ENCODE data around the gene HTATSF1.

Gene HTATSF1, protein sequence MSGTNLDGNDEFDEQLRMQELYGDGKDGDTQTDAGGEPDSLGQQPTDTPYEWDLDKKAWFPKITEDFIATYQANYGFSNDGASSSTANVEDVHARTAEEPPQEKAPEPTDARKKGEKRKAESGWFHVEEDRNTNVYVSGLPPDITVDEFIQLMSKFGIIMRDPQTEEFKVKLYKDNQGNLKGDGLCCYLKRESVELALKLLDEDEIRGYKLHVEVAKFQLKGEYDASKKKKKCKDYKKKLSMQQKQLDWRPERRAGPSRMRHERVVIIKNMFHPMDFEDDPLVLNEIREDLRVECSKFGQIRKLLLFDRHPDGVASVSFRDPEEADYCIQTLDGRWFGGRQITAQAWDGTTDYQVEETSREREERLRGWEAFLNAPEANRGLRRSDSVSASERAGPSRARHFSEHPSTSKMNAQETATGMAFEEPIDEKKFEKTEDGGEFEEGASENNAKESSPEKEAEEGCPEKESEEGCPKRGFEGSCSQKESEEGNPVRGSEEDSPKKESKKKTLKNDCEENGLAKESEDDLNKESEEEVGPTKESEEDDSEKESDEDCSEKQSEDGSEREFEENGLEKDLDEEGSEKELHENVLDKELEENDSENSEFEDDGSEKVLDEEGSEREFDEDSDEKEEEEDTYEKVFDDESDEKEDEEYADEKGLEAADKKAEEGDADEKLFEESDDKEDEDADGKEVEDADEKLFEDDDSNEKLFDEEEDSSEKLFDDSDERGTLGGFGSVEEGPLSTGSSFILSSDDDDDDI

DNA sequence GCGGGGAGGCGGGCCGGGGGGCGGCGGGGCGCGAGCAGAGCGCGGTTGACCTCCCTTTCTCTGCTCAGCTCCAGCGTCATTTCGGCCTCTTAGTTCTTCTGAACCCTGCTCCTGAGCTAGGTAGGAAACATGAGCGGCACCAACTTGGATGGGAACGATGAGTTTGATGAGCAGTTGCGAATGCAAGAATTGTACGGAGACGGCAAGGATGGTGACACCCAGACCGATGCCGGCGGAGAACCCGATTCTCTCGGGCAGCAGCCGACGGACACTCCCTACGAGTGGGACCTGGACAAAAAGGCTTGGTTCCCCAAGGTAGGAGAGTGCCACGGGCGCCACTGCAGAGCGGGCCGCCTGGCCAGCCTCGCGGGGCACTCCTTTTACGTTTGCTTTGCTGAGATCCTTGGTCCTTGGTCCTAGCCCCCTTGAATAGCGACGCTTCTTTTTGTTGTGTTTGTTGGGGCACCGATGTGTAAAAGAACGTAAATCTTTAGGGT, at the start of gene HTATSF1:
HTATSF1 (plus strand) TSS at position 37 of the 497 bp plus-strand sequence; CDS start at position 130, 93 bp downstream.
- DNase-seq (ENCODE audit: low spot score) = no peak
- TF ChIP-seq, protein P1, sequence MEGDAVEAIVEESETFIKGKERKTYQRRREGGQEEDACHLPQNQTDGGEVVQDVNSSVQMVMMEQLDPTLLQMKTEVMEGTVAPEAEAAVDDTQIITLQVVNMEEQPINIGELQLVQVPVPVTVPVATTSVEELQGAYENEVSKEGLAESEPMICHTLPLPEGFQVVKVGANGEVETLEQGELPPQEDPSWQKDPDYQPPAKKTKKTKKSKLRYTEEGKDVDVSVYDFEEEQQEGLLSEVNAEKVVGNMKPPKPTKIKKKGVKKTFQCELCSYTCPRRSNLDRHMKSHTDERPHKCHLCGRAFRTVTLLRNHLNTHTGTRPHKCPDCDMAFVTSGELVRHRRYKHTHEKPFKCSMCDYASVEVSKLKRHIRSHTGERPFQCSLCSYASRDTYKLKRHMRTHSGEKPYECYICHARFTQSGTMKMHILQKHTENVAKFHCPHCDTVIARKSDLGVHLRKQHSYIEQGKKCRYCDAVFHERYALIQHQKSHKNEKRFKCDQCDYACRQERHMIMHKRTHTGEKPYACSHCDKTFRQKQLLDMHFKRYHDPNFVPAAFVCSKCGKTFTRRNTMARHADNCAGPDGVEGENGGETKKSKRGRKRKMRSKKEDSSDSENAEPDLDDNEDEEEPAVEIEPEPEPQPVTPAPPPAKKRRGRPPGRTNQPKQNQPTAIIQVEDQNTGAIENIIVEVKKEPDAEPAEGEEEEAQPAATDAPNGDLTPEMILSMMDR (IDR thresholded peaks at IDR 0.05; ENCODE audit: borderline replicate concordance, control extremely low read depth, extremely low read depth, insufficient read depth, missing control alignments) = no peak
- in situ Hi-C loops (cut with MboI; ENCODE audit: low sequenced_read_pairs, unreplicated experiment) = no loop called here

DNA sequence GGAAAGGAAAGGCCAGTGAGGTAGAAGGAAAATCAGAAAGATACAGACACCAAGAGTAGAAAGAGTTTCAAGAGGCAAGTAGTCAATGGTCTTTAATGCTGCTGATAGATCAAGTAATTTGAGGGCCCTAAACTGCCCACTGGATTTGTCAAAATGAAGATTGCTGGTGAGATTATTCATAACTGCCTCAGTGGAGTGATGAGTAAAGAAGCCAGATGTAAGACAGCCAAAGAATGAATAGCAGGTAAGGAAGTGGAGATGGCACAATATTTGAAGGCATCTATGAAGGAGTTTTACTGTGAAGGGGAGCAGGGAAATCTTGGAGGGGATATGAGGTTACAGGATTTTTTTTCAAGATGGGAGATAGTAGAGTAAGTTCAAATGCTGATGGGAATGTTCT, 49.4 kb upstream of the HTATSF1 start:
- DNase-seq (ENCODE audit: low spot score) = no peak
- in situ Hi-C loops (cut with MboI; ENCODE audit: low sequenced_read_pairs, unreplicated experiment) = no loop called here
- TF ChIP-seq, protein P1 (IDR thresholded peaks at IDR 0.05; ENCODE audit: borderline replicate concordance, control extremely low read depth, extremely low read depth, insufficient read depth, missing control alignments) = no peak

DNA sequence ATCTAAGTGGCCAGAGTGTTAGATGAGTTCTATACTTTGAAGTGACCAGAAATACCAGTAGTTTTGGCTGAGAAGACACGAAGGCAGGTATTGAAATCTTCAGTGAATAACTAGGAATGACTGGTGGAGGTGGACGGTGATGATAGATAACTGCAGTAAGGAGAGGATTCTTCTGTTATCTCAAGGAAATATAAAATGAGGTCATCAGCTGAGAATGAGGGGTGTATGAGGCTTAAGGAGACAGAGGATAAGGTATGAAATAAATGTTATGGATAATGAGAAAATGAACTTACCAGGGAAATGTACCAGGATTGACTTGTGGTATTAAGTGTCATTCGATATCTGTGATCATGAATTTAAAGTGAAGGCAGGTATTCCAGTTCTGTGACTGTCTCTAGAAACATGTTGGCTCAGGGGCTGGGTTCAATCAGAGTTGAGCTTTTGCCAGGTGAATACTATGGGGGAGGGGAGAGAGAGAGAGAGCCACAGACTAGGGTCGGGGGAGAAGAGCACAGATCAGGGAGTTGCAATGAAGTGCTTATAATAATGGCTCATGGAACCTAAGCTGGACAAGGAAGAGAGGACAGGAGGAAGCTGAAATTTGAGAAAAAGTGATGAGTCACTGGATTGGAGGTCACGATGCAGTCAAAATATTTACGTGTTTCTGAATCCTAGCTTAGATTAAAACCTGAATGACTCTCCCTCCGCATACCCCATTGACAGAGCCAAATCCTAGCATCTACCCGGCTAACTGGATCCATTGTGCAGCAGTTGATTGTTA, 47.2 kb upstream of the HTATSF1 start:
- TF ChIP-seq, protein P1 (IDR thresholded peaks at IDR 0.05; ENCODE audit: borderline replicate concordance, control extremely low read depth, extremely low read depth, insufficient read depth, missing control alignments) = no peak
- no peak for DNase-seq (ENCODE audit: low spot score)
- in situ Hi-C loops (cut with MboI; ENCODE audit: low sequenced_read_pairs, unreplicated experiment) = no loop called here

DNA sequence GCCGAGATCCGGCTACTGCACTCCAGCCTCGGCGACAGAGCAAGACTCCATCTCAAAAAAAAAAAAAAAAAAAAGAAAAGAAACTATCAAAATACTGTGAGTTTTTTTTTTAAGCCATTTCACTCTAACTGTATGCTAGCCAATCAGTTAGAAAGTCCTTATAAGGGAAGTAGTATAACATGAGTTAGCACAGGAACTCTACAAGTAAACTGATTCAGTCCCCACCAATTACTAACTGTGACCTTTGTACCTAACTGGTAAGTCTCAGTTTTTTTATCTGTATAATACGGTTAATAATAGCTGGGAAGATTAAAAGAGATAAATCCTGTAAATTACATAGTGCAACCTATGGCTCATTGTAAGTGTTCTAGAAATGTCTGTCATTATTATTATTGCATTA, 44.8 kb upstream of the HTATSF1 start:
- in situ Hi-C loops (cut with MboI; ENCODE audit: low sequenced_read_pairs, unreplicated experiment) = no loop called here
- TF ChIP-seq, protein P1 (IDR thresholded peaks at IDR 0.05; ENCODE audit: borderline replicate concordance, control extremely low read depth, extremely low read depth, insufficient read depth, missing control alignments) = no peak
- DNase-seq (ENCODE audit: low spot score) = no peak

DNA sequence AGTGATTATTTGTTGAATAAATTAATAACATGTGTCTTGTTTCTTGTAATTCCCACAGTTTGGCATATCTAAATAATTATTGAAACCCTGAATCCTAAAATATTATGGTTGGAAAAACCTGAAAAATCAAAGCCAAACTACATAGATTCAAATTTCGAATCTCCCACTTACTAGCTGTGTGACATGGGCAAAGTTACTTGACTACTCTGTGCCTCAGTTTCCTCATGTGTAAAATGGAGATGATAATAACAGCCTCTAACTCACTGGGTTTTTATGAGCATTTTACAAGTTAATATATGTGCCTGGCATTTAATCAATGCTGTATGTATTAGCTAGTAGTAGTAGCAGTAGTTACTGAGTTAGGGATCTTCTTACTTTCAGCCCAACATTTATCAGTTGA, 44.3 kb upstream of the HTATSF1 start:
- in situ Hi-C loops (cut with MboI; ENCODE audit: low sequenced_read_pairs, unreplicated experiment) = no loop called here
- TF ChIP-seq, protein P1 (IDR thresholded peaks at IDR 0.05; ENCODE audit: borderline replicate concordance, control extremely low read depth, extremely low read depth, insufficient read depth, missing control alignments) = no peak
- no peak for DNase-seq (ENCODE audit: low spot score)

DNA sequence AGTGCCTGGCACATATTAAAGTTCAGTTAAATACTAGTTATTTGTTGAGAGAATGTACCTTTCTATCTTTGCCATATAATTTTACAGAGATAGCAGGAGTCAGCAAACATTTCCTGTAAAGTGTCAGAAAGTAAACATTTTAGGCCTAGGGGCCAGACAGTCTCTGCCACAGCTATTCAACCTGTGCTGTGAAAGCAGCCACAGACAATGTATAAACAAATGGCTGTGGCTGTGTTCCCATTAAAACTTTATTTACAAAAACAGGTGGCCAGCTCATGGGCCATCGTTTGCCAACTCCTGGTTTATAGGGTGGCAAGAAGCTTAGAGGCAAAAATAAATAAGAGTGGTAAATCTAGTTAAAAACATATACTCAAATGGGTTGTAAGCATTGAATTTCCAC, 43.6 kb upstream of the HTATSF1 start:
- no peak for DNase-seq (ENCODE audit: low spot score)
- TF ChIP-seq, protein P1 (IDR thresholded peaks at IDR 0.05; ENCODE audit: borderline replicate concordance, control extremely low read depth, extremely low read depth, insufficient read depth, missing control alignments) = no peak
- in situ Hi-C loops (cut with MboI; ENCODE audit: low sequenced_read_pairs, unreplicated experiment) = no loop called here
